ENCODE results near the gene RENBP.

GRCh38 chrX:153937056-153937455, 7.4 kb downstream of the RENBP start:
- TF ChIP-seq CTCF (conservative IDR thresholded peaks at IDR 0.05 in 1 of 2, IDR thresholded peaks at IDR 0.05 in 1 of 2; ENCODE audit: extremely low read depth in 1 of 2, insufficient read depth in 1 of 2, low read depth in 1 of 2, low read length in 2 of 2), result no peak
- TF ChIP-seq EZH2 (IDR thresholded peaks at IDR 0.05; ENCODE audit: borderline replicate concordance, low read length), result no peak

Data from mammary epithelial cell (primary cell).